Endothelial cell of umbilical vein (primary cell): ENCODE results near the gene NPPC. TPM values are rescaled to one million over a fixed set of nuclear protein-coding genes. Genes with fewer than 3 reads are reported as not detected.

ENCODE experiments used
- BruUV-seq: library from RNA; stranded (reverse); fragments of 400-500 nt; replicated peaks from 2 replicates; lab custom pipeline; 2021; lab: Mats Ljungman, UMichigan
- CTCF ChIA-PET: fragments of 300-600, 350-600 bp; sonication (Branson Sonifier 250); formaldehyde crosslinking; loops from one replicate; lab custom pipeline; 2021; ENCODE audit warnings: antibody characterized with exemption, inconsistent platforms; lab: Charles Lee
- POLR2A ChIA-PET: fragments of 300-600, 350-600 bp; sonication (Branson Sonifier 250); formaldehyde crosslinking; loops from one replicate; lab custom pipeline; 2021; ENCODE audit warnings: antibody characterized with exemption, inconsistent platforms; lab: Charles Lee
- DNase-seq: peaks from one replicate; pipeline ENCODE4 v3.0.0-alpha.2; 2011; ENCODE audit warnings: low read depth, low spot score
- FAIRE-seq: peaks from 2 replicates; lab custom pipeline; 2011; peaks lifted over from hg19 to GRCh38; lab: Jason Lieb, UNC
- H2AFZ ChIP-seq: 2 replicates; pipeline ENCODE4 v1.6.0; 2012; ENCODE audit warnings: low read depth, low read length, control low read depth, inconsistent platforms
- H3K27ac ChIP-seq: 2 replicates; pipeline ENCODE4 v1.5.1; 2011; ENCODE audit warnings: low read depth, mild to moderate bottlenecking, control low read depth, low read length, moderate library complexity; ENCODE audit not compliant: insufficient read depth
- H3K27me3 ChIP-seq, 2 experiments: 2 replicates each; pipeline versions ENCODE4 v1.6.0 to v1.6.1; 2011; ENCODE audit warnings: low read length in 2 of 2, mixed read lengths in 1 of 2; ENCODE audit not compliant: control insufficient read depth in 2 of 2, insufficient read depth in 2 of 2
- H3K36me3 ChIP-seq, 2 experiments: 2 replicates in 1 of 2; 3 replicates in 1 of 2; pipeline ENCODE4 v1.5.1; 2011; ENCODE audit warnings: low read length in 2 of 2, mild to moderate bottlenecking in 1 of 2, moderate library complexity in 1 of 2; ENCODE audit not compliant: control insufficient read depth in 2 of 2, insufficient read depth in 2 of 2; ENCODE audit errors: extremely low read depth in 1 of 2
- H3K4me1 ChIP-seq: 3 replicates; pipeline ENCODE4 v1.5.1; 2011; ENCODE audit warnings: mild to moderate bottlenecking, low read length; ENCODE audit not compliant: control insufficient read depth, insufficient read depth; ENCODE audit errors: extremely low read depth
- H3K4me2 ChIP-seq: 2 replicates; pipeline ENCODE4 v1.6.1; 2011; ENCODE audit warnings: low read length, control low read depth, mixed read lengths; ENCODE audit not compliant: insufficient read depth
- H3K4me3 ChIP-seq, 3 experiments: fragments of 200-600 bp in 1 of 3; sonication (generic), shearing (Covaris generic) in 1 of 3; replicated peaks in 1 of 3; 2 replicates each; pipeline ENCODE4 v1.5.1; 2011 to 2016; ENCODE audit warnings: control low read depth in 3 of 3, low read length in 3 of 3, mild to moderate bottlenecking in 2 of 3, inconsistent platforms in 1 of 3, low read depth in 1 of 3, moderate library complexity in 1 of 3; ENCODE audit not compliant: insufficient read depth in 1 of 3
- H3K79me2 ChIP-seq: 2 replicates; pipeline ENCODE4 v1.6.0; 2012; ENCODE audit warnings: low read length, inconsistent platforms; ENCODE audit not compliant: control insufficient read depth, insufficient read depth
- H3K9ac ChIP-seq: replicated peaks from 2 replicates; pipeline ENCODE3; 2011; ENCODE audit warnings: low read length, control low read depth; ENCODE audit not compliant: insufficient read depth; ENCODE audit errors: extremely low read depth
- H3K9me1 ChIP-seq: replicated peaks from 3 replicates; pipeline ENCODE4 v1.6.0; 2011; ENCODE audit warnings: mild to moderate bottlenecking, low read length; ENCODE audit not compliant: control insufficient read depth, insufficient read depth; ENCODE audit errors: extremely low read depth
- H3K9me3 ChIP-seq: replicated peaks from 2 replicates; pipeline ENCODE4 v1.5.1; 2012; ENCODE audit warnings: low read length, inconsistent platforms; ENCODE audit not compliant: control insufficient read depth, insufficient read depth
- H4K20me1 ChIP-seq: replicated peaks from 2 replicates; pipeline ENCODE3; 2011; ENCODE audit warnings: mild to moderate bottlenecking, low read length; ENCODE audit not compliant: control insufficient read depth, insufficient read depth; ENCODE audit errors: extremely low read depth
- CTCF ChIP-seq, 2 donors: IDR thresholded peaks; 1 replicate in 1 of 2; 2 replicates in 1 of 2; pipeline ENCODE4 v1.5.1; 2011; ENCODE audit warnings: low read length in 2 of 2, mild to moderate bottlenecking in 2 of 2, moderate library complexity in 2 of 2, control low read depth in 1 of 2, inconsistent platforms in 1 of 2, low read depth in 1 of 2; ENCODE audit not compliant: insufficient read depth in 1 of 2; ENCODE audit errors: extremely low read depth in 1 of 2
- EZH2 ChIP-seq: IDR thresholded peaks from 2 replicates; pipeline ENCODE4 v1.6.1; 2012; ENCODE audit warnings: borderline replicate concordance, low read depth, mild to moderate bottlenecking, moderate library complexity, low read length, inconsistent platforms; ENCODE audit not compliant: severe bottlenecking
- FOS ChIP-seq: IDR thresholded peaks from 2 replicates; pipeline ENCODE4 v1.6.1; 2011; ENCODE audit warnings: mild to moderate bottlenecking, low read length, moderate library complexity, borderline replicate concordance; ENCODE audit not compliant: insufficient read depth
- GATA2 ChIP-seq: IDR thresholded peaks from 2 replicates; pipeline ENCODE4 v1.7.0; 2011; ENCODE audit warnings: low read depth, mild to moderate bottlenecking, moderate library complexity, mixed read lengths, low read length; ENCODE audit not compliant: insufficient read length, insufficient read depth
- JUN ChIP-seq: IDR thresholded peaks from 2 replicates; pipeline ENCODE4 v1.6.1; 2011; ENCODE audit warnings: borderline replicate concordance, low read depth; ENCODE audit not compliant: insufficient read length, insufficient read depth
- MAX ChIP-seq: IDR thresholded peaks from 2 replicates; pipeline ENCODE4 v1.6.1; 2011; ENCODE audit not compliant: insufficient read depth, insufficient read length
- MYC ChIP-seq: IDR thresholded peaks from one replicate; pipeline ENCODE4 v1.6.1; 2011; ENCODE audit warnings: mild to moderate bottlenecking, low read depth, low read length
- POLR2A ChIP-seq: IDR thresholded peaks from 2 replicates; pipeline ENCODE4 v1.6.1; 2012; ENCODE audit warnings: low read depth, mild to moderate bottlenecking, control low read depth, low read length
- dilution Hi-C: fragments of 300-500 bp; cut with MboI; formaldehyde crosslinking; loops from one replicate; pipeline ENCODE4 v1.15.0; 2019; ENCODE audit warnings: low sequenced_read_pairs; ENCODE audit not compliant: extremely low pct_ligation_motif_present
- intact Hi-C: fragments of 100-400 bp; cut with micrococcal nuclease; formaldehyde crosslinking; loops from one replicate; pipeline ENCODE4 v1.10.0; 2022
- polyA plus RNA-seq, 4 experiments: library from polyadenylated mRNA; depleted of rRNA in 3 of 4; stranded (reverse) in 3 of 4; unstranded in 1 of 4; fragments of >200 nt; gene quantifications; 2 replicates each; pipeline versions ENCODE4 v1.2.1 to v1.2.3, GENCODE V29; 2011 to 2012; ENCODE audit warnings: missing spikeins in 1 of 4
- total RNA-seq: library from RNA; stranded (reverse); gene quantifications from 2 replicates; pipeline ENCODE4 v1.2.3, GENCODE V29; 2021

The NPPC gene
- total and polyA plus RNA-seq, 2 donors (not counting 3 experiments of a cell fraction or from before 2014, with no cell fraction given): not detected

GRCh38 chr2:231970461-231970860 lies 44.3 kb upstream of the NPPC start:
- Histone ChIP-seq H3K4me2 (no peak overlapping the region), H2AFZ (no peak overlapping the region), H3K4me3 (no peak overlapping the region), H3K36me3 (no peaks in the 10 kb centered on the region), H3K9me1 (no peaks in the 10 kb centered on the region), H3K9me3 (no peaks in the 10 kb centered on the region), H3K9ac (no peak overlapping the region), H3K79me2 (peaks cover 21% of the 10 kb centered on the region), H3K27me3 (no peaks in the 10 kb centered on the region), H3K4me1 (no peaks in the 10 kb centered on the region), H4K20me1 (no peaks in the 10 kb centered on the region), H3K27ac (no peak overlapping the region)
- POLR2A ChIA-PET: no interaction called here
- FAIRE-seq (no peak), DNase-seq (no peak)
- TF ChIP-seq JUN: no peak
- dilution Hi-C loops (no loop called here), intact Hi-C loops (no loop called here)
- CTCF ChIA-PET: interaction anchor here (0.8 to 1.2 kb wide), 3 partner anchors 12 to 171 kb away, joined by 3 read pairs; no protein-coding TSS in a partner anchor
- no TSS peak for BruUV-seq

- no peaks in the 10 kb centered on the region for H3K9me3 ChIP-seq
- ChIA-PET CTCF (interaction anchor here (0.6 kb wide), 1 partner anchor 33 kb away, joined by 3 read pairs; no protein-coding TSS in a partner anchor), POLR2A (no interaction called here)
- no peaks in the 10 kb centered on the region for H3K27me3 ChIP-seq
- no peak overlapping the region for H3K4me2 ChIP-seq
- H3K36me3 ChIP-seq: no peaks in the 10 kb centered on the region
- dilution Hi-C loops (no loop called here), intact Hi-C loops (no loop called here)
- no peaks in the 10 kb centered on the region for H4K20me1 ChIP-seq
- no TSS peak for BruUV-seq
- DNase-seq (no peak), FAIRE-seq (no peak)
- H2AFZ ChIP-seq: no peak overlapping the region
- no peak overlapping the region for H3K4me3 ChIP-seq
- TF ChIP-seq MYC (no peak), JUN (no peak), GATA2 (no peak), EZH2 (no peak), POLR2A (no peak), FOS (no peak), CTCF (IDR thresholded peaks at IDR 0.05; ENCODE audit: extremely low read depth in 1 of 2, insufficient read depth in 1 of 2, low read depth in 1 of 2, low read length in 2 of 2) (no peak), MAX (no peak)
- no peaks in the 10 kb centered on the region for H3K4me1 ChIP-seq
- no peak overlapping the region for H3K9ac ChIP-seq
- H3K27ac ChIP-seq: no peak overlapping the region
- H3K9me1 ChIP-seq: no peaks in the 10 kb centered on the region
- H3K79me2 ChIP-seq: peaks cover 28% of the 10 kb centered on the region
Measured at GRCh38 chr2:231968820-231969219, 42.6 kb upstream of the NPPC start.
